ENCODE results near the gene APOBEC3H.

APOBEC3H gene

DNA sequence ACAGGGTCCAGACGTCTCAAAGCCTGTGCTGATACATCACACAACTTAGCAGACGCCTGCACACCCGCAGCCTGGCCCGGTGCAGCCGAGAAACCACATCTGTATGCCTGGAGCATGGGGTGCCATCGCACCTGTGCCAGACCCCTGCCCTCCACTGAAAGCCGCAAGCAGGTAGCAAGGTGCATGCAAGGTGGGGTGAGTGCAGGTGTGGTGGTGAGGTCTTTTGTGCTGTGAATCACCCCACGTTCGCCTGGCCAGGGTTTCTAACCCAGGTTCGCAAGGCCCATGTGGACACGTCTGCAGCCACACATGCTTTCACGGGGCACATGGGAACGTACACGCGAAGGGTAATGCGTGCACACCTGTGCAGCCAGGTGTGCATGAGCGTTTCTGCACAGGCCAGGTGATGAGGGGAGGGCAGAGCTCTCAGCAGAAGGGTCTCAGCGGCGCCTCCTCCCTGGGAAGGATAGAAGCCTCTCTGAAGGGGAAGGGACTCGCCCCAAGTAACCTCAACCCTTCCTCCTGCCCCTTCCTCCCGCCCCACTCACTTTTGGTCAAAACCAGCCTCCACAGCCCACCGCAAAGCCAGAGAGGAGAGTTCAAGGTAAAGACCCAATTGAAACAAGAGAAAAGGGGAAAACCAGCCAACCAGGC lies 36.0 kb downstream of the APOBEC3H start:
- in situ Hi-C loops (cut with MboI; ENCODE audit: low sequenced_read_pairs): no loop called here

GRCh38 chr22:39133871-39134270 lies 36.8 kb downstream of the APOBEC3H start:
- in situ Hi-C loops (cut with MboI; ENCODE audit: low sequenced_read_pairs): no loop called here

DNA sequence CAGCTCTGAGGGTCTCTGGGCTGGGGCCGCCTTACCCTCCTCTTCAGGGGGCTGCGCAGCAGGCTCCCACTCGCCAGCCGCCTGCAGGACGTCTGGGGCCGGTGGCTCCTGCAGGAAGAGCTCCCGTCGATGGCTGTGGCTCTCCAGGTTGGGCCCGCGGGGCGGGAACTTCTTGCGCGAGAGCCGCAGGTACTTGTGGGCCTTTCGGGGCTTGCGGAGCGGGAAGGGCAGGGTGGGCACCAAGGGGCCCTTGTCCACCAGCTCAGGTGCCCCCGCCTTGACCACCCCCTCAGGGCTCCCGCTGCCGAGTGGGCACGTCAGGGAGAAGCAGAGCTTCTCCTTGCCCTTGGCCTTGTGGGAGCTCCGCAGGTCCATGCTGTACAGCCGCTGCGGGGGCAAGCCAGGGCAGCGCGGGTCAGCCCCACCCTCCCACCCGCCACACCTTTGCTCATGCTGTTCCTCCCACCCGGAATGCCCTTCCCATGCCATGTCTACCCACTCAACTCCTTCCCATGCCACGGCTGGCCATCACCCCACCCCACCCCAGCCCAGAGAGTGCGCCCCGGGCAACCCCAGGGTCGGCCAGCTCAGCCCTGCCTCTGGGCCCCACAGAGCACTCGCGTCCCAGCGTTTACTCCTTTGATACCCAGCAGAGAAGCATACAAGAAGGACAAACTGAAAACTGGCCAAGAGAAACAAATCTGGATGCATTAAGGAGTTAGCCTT lies 37.5 kb downstream of the APOBEC3H start:
- in situ Hi-C loops (cut with MboI; ENCODE audit: low sequenced_read_pairs): no loop called here

GRCh38 chr22:39135092-39135896 lies 38.2 kb downstream of the APOBEC3H start:
- in situ Hi-C loops (cut with MboI; ENCODE audit: low sequenced_read_pairs): no loop called here

- in situ Hi-C loops (cut with MboI; ENCODE audit: low sequenced_read_pairs): no loop called here
These were observed 39.3 kb downstream of the APOBEC3H start for GRCh38 chr22:39136317-39136716.

GRCh38 chr22:39138357-39138997 lies 41.4 kb downstream of the APOBEC3H start:
- in situ Hi-C loops (cut with MboI; ENCODE audit: low sequenced_read_pairs): no loop called here

- in situ Hi-C loops (cut with MboI; ENCODE audit: low sequenced_read_pairs): no loop called here
These were observed 42.9 kb downstream of the APOBEC3H start for GRCh38 chr22:39139933-39140332.

DNA sequence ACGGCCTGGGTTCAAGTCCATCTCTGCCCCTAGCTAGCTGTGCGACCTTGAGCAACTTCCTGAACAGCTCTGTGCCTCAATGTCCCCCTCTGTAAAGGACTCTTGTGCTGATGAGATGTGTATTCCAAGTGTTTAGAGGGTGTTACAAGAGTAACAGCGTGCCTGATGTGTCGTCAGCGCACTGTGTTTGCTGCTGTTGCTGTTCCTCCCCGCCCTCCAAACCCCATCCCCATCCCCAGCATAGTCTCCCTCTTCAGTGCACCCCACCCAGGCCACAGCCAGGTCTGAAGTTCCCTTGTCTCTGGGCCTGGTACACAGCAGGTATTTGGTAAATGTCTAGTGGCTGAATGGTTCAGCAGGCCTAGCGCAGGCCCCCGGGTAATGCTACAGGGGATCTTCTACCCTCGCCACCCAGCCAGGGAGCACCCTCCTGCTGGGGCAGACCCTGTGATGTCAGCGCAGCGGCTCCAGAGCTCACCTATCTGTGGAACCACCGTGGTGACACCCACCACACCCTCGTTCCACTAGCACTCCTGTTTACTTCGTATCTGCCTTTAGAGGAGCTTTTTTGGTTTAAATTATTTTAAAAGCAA lies 45.1 kb downstream of the APOBEC3H start:
- in situ Hi-C loops (cut with MboI; ENCODE audit: low sequenced_read_pairs): no loop called here

- in situ Hi-C loops (cut with MboI; ENCODE audit: low sequenced_read_pairs): no loop called here
These were observed 47.2 kb downstream of the APOBEC3H start for GRCh38 chr22:39144101-39144767.

DNA sequence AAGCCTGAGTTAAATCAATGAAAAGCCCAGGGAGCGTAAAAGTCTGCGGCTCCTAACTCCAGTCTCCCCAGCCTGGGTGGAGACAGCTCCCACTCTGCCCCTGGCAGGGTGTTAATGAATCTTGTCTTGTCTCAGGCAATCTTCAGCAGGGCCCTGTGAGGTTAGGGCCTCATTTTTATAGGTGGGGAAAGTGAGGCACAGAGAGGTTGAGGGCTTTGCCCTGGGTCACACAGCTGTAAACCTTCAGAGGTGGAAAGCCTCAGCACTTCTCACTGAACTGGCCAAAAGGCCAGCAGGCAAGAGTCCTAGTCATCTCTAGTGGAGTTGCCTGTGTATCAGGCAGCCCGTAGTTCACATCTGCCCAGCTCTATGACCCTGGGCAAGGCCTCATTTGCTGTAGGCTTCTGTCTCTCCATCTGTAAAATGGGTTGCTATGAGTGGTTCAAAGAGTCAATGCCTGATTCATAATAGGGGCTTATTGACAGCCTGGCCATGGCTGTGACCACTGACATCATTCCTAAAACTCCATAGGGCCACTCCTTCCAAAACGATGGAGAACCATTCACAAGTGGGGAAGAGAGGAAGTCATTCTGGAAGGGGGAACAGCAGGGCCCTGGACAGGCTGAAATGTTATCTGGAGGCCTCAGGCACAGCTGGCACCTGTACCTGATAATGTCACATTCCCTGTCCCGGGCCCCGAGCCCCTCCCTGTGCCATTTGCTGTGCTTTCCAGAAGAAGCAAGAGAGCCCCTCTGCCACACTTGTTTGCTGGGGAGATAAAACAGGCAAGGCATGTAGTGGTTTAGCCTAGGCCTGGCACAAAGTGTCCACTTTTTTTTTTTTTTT lies 49.4 kb downstream of the APOBEC3H start:
- in situ Hi-C loops (cut with MboI; ENCODE audit: low sequenced_read_pairs): no loop called here

DNA sequence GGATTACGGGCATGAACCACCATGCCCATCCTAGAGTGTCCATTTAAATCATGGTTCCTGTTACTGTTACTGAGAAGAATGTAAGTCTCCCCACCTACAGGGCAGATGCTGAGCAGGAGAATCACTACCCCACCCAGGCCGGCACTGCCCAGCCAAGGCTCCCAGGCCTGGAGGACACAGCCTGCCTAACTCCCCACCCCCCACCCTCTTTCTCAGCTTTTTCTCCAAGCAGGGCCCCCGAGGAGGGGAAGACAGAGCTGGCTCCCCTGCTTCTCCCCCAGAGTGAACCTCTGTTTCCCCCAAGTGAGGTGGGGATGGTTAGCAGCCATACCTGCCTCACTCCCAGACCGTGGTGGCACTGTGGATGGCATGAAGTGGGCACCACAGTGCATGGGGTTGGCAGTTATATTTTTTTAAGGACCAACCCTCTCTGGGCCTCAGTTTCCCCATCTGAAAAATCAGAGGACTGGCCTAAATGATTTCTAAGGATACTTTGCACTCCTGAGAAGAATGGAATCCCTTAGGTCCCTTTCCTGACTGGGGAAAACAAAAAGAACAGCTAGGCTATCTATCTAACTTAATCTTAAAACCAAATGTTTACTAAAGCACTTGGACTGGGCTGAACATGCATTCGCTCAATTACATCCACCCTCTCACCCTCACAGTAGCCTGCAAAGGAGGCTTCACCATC lies 50.4 kb downstream of the APOBEC3H start:
- in situ Hi-C loops (cut with MboI; ENCODE audit: low sequenced_read_pairs): no loop called here

DNA sequence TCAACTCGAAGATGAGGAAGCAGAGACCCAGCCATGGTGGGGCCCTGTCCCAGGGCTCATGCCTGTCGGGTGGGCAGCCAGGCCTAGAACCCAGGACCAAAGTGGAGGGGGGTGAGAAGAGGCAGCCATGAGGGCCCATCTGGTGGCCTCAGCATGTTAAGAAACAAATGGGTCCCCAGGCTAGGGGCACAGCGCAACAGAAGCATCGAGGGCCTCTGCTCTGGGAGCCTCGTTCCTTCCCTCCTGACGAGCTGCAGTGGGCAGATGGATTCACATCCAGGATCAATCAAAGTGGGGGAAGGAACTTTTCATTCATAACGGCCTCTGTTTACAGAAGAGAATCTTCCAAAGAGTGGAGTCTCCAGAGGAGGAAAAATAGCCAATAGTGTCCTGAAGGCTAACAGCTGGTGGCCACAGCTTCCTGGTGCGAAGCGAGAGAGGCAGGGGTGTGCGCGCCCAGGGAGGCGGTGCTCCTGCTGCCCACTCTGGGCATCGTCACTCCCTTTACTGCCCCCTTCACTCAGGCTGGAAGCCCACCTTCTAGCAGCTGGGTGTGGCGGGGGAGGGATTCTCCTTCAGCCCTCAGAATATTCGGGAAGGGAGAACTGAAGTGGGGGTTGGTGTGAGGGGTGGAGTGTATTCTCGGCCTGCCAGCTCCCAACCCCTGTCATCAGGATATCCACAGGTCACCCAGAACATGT lies 51.1 kb downstream of the APOBEC3H start:
- in situ Hi-C loops (cut with MboI; ENCODE audit: low sequenced_read_pairs): no loop called here

GRCh38 chr22:39148727-39149535 lies 51.9 kb downstream of the APOBEC3H start:
- in situ Hi-C loops (cut with MboI; ENCODE audit: low sequenced_read_pairs): no loop called here

DNA sequence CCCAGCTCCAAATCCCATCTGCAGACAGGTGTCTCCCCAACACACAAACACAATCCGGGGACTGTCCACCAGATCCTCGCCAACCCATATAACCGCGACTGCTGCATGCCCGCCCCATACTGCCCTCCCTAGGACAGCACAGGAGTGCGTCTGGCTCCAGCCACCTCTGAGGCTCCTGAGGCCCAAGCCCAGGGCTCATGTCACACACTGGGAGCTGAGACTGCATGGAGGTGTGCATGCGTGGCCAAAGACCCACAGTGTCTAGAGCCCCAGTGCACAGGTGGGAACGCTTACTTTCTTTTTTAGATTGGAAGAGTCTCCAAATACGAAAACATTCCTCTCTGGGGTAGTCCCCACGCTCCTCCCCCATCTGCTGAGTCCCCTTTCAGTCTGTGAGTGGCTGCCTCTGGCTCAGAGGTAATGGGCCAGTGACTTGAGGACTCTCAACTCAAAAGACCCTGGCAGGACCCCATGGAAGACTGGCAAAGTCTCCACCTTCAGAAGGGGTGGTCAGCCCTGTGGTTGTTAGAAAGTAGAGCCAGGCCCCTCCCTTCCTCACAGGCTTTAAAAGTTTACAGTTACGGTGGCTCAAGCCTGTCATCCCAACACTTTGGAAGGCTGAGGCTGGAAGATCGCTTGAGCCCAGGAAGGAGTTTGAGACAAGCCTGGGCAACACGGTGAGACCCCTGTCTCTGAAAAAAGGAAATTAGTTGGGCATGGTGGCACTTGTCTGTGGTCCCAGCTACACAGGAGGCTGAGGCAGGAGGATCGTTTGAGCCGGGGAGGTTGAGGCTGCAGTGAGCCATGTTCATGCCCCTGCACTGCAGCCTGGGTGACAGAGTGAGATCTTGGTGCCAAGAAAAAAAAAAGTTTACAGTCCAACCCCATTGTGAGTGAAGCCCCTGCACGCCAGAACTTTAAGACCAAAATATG lies 53.1 kb downstream of the APOBEC3H start:
- in situ Hi-C loops (cut with MboI; ENCODE audit: low sequenced_read_pairs): no loop called here

DNA sequence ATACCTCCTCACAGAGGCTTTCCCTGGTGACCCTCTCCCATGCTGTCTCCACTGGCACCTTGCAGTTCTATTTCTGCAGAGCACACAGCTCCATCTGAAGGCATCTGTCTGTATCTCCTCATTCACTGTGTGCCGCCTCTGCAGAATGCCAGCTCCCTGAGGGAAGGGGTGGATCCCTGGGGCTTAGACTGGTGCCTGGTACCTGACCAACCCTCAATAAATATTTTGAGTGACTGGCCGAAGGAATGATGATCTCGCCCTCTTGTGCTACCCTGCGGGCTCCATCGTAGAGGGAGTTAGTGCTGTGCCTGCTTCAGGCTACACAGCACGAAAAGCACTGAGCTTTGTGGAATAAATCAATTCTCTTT lies 53.8 kb downstream of the APOBEC3H start:
- in situ Hi-C loops (cut with MboI; ENCODE audit: low sequenced_read_pairs): no loop called here

- in situ Hi-C loops (cut with MboI; ENCODE audit: low sequenced_read_pairs): no loop called here
These were observed 54.4 kb downstream of the APOBEC3H start for GRCh38 chr22:39151329-39151975.
